H1 (cell line): ENCODE data around the gene NMT2.

ENCODE experiments used
- CBX5 ChIP-seq: fragments of 300-800, 300-1000 bp; sonication (generic); IDR thresholded peaks from 2 replicates; pipeline ENCODE4 v1.7.1; 2016; ENCODE audit warnings: antibody characterized with exemption, low read length, low read depth
- PHF8 ChIP-seq: fragments of 200-600 bp; sonication (generic); conservative IDR thresholded peaks from 2 replicates; pipeline ENCODE4 v1.7.1; 2012; ENCODE audit warnings: low read depth, mild to moderate bottlenecking, inconsistent platforms, low read length, moderate library complexity
- POU5F1 ChIP-seq: IDR thresholded peaks from 2 replicates; pipeline ENCODE4 v1.6.1; 2011; ENCODE audit warnings: low read depth, mild to moderate bottlenecking, low read length, moderate library complexity
- SRF ChIP-seq: IDR thresholded peaks from 2 replicates; pipeline ENCODE4 v1.6.1; 2011; ENCODE audit warnings: mild to moderate bottlenecking, low read depth, low read length, moderate library complexity
- TF ChIP-seq, protein P1 (sequence below): IDR thresholded peaks from 2 replicates; pipeline ENCODE4 v1.6.1; 2012; ENCODE audit warnings: inconsistent platforms
- TF ChIP-seq, protein P2 (sequence below): IDR thresholded peaks from 2 replicates; pipeline ENCODE4 v1.6.1; 2012; ENCODE audit warnings: low read length, inconsistent platforms

DNA sequence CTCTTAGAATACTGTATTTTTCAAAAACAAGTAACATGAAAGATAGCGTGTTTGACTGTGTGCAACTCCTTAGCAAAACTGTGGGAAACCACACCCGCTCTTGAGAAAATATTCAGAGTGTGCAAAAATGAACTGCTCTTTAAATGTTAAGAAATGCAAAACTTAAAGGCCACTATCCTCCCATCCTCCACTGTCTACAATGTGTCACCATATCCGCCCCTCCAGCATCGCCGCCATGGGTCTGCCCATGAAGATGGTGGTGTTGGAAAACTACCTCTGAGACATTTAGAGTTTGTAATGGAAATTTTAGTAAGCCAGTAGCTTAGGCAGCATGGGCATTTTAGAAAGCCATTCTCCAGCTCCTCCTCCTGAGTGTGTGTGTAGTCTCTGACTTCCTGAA, 20.1 kb upstream of the NMT2 start:
- TF ChIP-seq SRF (no peak), POU5F1 (no peak), CBX5 (no peak), PHF8 (no peak)
- TF ChIP-seq, protein P1, sequence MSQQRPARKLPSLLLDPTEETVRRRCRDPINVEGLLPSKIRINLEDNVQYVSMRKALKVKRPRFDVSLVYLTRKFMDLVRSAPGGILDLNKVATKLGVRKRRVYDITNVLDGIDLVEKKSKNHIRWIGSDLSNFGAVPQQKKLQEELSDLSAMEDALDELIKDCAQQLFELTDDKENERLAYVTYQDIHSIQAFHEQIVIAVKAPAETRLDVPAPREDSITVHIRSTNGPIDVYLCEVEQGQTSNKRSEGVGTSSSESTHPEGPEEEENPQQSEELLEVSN: no peak
- TF ChIP-seq, protein P2, sequence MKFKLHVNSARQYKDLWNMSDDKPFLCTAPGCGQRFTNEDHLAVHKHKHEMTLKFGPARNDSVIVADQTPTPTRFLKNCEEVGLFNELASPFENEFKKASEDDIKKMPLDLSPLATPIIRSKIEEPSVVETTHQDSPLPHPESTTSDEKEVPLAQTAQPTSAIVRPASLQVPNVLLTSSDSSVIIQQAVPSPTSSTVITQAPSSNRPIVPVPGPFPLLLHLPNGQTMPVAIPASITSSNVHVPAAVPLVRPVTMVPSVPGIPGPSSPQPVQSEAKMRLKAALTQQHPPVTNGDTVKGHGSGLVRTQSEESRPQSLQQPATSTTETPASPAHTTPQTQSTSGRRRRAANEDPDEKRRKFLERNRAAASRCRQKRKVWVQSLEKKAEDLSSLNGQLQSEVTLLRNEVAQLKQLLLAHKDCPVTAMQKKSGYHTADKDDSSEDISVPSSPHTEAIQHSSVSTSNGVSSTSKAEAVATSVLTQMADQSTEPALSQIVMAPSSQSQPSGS: no peak
